ENCODE data around the gene METRN.
A peak's percentile ranks its signal among the peaks of the same experiment; 100 is the strongest.

METRN gene

GRCh38 chr16:725463-726187, 10.7 kb downstream of the METRN start:
- no peak for DNase-seq

- no peak for DNase-seq
Observed at GRCh38 chr16:726188-726437, 11.2 kb downstream of the METRN start.

DNA sequence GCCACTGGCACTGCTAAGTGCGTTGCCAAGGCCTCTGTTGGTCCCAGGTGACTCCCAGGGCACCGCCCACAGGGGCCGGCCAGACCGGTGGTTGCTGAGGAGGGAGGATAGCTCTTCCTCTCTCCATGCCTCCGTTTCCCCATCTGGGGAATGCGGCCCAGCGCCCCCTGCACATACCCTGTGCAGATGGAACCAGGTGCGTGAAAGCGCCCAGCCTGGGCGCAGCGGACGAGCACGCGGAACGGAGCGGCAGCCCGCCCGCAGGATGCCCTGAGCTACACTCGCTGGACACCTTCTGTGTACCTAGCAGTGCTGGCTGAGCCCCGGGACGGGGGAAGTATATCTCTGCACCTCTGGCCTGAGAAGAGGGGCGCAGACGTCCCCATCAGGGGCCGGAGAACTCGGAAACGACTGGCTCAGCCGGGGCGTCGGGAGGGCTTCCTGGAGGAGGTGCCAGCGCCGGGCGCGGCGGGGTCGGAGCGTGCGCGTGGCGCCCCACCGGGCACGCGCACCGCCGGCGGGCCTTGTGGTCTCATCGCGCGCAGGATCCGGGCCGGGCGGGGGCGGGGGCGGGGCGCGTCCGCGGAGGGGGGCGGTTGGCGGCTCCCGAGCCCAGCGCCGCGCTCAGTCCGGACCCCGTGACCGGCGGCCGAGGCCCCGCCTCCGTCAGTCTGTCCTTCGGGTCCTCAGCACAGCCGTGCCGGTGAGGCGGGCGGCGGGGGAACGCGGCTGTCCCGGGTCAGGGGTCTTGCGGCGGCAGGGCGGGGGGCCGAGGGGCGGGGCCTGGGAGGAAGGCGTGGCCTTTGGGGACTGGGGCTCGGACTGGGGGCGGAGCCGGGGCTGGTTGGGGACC, 11.7 kb downstream of the METRN start, which contains the start of the genes CCDC78 and HAGHL:
Gene CCDC78 (minus strand): TSS at position 6 of the 853 bp plus-strand sequence. CDS start 76 bp downstream, outside the sequence.
Gene HAGHL (plus strand): TSS at position 669 of the 853 bp plus-strand sequence. CDS start 404 bp downstream, outside the sequence.
- peak; percentile 61 for DNase-seq

GRCh38 chr16:727291-727977, 12.5 kb downstream of the METRN start:
- no peak for DNase-seq

GRCh38 chr16:728131-728889, 13.4 kb downstream of the METRN start:
- DNase-seq = peak; percentile 61

GRCh38 chr16:728890-729744, 14.2 kb downstream of the METRN start:
- DNase-seq = no peak

DNA sequence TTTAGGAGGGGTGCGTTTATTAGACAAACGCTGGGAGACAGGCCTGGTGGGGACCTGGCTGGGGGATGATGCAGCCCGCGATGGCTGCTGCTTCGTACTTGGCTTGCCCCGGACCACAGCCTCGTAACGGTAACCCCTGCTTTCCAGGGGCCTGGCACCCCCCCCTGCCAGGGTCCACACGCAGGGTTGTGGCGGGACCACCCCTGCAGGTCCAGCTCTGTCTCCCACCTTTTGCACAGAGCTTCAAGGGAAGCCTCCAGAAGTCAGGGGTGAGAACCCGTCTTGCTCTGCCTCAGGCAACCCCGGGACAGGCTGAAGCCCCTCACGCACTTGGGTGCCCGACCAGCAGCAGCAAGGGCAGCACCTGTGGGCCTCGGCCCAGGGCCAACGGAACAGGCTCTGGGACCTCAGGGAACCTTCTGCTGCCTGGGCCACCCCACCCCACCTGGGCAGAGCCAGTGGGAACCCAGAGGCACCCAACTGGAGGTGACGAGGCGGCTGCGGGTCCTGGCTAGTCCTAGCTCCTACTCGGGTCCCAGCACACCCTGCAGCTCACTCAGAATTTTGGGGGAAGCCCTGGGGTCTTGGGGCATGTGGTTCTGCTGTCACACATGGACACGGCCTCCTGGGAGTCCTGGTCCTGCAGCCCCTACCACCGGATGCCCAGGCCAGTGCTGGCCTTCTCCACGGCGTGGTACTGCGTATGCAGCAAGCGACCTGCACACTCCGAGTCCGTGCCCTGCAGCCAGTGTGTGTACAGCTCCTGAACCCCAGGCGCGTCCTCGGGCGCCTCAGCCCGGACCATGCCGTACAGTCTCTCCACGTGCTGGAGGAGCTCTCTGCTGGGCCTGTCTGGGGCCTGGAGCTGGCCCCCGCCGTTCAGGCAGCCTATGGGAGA, 15.1 kb downstream of the METRN start:
- no peak for DNase-seq

- no peak for DNase-seq
Observed at GRCh38 chr16:730666-731509, 16.0 kb downstream of the METRN start.

DNA sequence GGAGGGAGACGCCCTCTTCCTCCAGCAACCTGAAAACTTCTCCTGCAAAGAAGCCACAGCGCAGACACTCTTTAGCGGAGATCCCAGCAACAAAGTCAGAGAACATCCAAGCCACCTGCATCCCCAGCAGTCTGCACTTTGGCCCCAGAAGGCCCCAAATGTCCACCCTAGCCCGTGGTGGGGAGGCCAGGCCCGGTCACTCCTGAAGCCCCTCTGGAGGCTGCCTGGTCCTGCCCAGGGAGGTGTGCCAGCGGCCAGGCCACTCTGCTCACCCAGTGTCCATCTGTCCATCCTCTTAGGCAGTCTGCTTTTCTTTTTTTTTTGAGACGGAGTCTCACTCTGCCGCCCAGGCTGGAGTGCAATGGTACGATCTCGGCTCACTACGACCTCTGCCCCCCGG, 17.4 kb downstream of the METRN start:
- no peak for DNase-seq

DNA sequence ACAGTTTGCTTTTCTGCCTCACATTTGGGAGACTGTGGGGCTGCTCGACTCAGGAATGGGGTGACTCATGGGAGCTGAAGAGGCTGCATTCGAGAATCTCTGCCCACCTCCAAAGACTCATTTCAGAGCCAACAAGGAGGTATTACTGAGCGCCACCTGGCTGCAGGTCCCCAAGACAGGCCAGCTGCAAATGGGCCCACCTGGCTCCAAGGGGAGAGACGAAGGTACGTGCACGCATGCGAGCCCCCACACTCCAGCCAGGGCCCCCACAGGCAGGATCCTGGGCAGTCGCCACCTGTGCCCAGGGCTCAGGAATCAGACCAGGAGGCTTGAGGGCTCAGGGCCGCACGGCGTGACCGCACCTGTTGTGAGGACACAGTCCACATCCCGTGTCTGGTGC, 18.0 kb downstream of the METRN start:
- no peak for DNase-seq

DNA sequence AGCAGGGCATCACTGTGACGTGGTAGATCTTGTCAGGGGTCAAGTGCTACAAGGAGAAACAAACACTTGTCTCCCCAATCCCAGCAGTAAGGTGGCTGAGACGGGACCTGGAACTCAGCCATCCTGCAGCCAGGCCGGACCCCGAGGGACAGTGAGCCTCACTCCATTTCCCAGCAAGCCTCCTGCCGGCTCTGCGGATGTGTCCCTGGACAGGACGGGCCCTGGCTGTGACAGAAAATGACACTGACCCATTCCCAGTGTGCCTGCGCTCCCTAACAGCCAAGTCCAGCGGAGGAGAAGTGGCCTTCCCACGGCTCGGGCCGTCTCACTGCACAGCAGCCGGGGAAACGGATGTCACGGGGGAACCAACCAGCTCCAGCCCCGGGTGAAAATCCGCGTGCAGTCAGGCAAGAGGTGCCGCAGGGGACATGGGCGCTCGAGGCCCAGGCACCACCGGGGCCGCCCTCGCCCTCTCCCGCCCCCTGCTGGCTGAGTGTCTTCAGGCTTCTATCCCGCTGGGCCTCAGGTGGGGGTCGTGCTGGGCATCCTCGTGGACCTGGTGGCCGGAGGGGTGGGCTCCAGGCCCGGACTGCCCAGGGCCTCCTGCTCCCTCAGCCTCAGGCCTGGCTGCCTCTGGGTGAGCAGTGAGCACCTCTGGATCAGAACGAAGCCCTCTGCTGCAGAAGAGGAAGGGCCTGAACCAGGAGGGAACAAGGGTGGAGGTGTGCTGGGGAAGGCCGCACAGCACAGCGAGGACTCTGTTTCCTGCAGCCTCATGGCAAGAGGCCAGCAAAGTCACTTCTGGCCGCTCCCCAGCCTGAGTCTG, 18.7 kb downstream of the METRN start:
- peak; percentile 33 for DNase-seq

DNA sequence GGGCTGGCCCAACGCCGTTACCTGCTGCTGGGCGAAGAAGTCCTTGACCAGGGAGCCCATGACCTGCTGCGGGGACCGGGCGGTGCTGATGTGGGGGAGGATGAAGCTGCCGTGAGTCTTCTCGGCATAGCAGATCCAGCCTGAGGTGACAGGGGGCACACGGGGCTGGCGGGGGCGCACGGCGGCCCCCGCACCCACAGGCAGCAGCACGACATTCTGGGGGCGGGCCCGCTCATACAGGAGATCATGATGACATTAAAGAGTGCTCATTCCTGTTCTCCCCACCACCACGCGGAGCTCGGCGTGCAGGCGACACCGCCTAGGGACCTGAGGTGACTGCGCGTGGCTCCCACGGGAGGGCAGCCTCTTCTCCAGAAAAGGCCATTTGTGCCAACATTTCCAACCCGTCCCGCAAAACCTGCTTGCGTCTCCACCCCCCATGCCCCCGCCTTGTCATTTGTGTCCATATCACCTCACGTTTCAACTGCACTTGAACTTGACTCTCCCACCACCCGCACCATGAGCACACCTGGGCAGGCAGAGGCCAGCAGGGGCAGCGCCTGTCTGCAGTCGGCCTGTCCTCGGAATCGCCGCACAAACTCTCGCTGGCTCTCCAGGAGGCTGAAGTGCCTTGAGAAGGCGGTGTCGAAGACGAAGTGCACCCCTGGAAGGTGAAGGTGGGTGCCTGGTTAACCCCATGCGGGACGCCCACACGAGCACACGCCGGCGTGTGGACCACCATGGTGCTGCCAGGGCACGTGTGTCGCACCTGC, 19.5 kb downstream of the METRN start:
- DNase-seq = no peak

DNA sequence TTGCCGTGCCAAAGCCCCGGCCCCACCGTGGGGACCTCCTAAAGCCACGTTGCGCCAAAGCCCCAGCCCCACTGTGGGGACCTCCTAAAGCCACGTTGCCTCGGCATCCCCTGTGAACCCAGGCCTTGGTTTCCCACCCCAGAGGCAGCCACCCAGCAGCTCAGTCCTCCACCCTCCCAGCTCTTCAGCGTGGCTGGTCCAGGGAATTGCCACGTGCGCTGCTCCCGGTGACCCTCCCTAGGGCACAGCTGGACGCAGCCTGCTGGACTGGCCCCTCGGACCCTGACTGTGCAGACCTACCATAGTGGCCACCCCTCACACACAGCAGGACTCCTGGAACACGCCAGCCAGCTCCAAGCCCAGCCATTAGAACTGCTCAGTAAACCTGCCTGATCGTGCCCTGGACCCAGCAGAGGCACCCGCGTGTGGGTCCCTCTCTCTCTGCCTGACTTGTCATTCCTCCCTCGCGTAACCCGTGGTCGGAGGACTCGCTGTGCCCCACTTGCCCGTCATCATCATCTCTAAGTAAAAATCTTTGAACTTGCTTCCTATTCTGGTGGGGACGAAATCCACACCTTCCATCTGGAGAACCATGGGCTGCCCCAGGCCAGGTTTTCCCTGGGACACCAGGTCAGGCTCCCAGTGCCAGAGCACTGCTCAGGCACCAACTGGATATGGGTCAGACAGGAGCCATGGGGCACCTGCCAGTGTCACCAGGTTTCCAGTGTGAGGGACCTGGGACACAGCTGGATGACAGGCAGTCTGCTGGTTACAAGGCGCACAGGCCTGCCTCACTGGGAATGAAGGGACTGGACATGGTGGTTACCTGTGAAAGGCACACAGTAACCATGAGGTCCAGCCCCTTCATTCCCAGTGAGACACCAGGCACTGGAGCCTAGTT, 20.3 kb downstream of the METRN start:
- DNase-seq = no peak

GRCh38 chr16:735982-736453, 21.1 kb downstream of the METRN start:
- DNase-seq = peak; percentile 56

DNA sequence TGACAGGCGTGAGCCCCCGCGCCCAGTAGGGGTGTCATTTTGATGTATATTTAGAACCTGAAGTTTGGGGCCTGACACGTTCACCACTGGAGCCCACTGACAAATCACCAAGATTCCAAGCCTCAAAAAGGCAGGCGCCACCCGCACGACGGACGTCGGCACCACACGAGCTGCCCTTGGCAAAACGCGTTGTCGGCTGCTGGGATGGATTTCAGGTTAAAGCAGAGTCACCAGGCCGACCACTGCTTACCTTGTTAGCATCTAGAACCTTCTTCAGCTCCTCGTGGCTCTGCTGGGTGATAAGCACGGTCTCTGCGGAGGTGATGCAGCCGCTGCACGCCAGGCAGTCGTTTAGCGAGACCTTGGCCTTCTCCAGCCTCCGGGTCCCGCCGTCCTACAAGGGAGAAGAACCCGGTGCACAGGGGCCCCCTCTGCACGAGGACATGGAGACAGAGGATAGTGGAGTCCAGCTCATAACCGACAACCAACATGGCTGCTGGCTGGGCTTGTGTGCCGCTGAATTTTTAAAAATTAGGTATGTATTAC, 22.1 kb downstream of the METRN start:
- no peak for DNase-seq
